Measurements from ENCODE around the gene NOL9.

NOL9 gene

GRCh38 chr1:6582370-6582769 is 28.1 kb upstream of the NOL9 start:
- H3K4me3 ChIP-seq (ENCODE audit: low read depth, low read length) = no peak overlapping the region
- no peak for TF ChIP-seq CTCF (IDR thresholded peaks at IDR 0.05; ENCODE audit: borderline replicate concordance, insufficient read depth, low read depth, low read length)

- no peak for TF ChIP-seq CTCF (IDR thresholded peaks at IDR 0.05; ENCODE audit: borderline replicate concordance, insufficient read depth, low read depth, low read length)
- no peak overlapping the region for H3K4me3 ChIP-seq (ENCODE audit: low read depth, low read length)
Measured at GRCh38 chr1:6581561-6582305, 27.4 kb upstream of the NOL9 start.

GRCh38 chr1:6580593-6581409 is 26.5 kb upstream of the NOL9 start:
- peak overlapping the region; percentile 96 for H3K4me3 ChIP-seq (ENCODE audit: low read depth, low read length)
- TF ChIP-seq CTCF (IDR thresholded peaks at IDR 0.05; ENCODE audit: borderline replicate concordance, insufficient read depth, low read depth, low read length) = 0 out of 2 replicates have a peak, but pooled peaks have one; percentile 7

GRCh38 chr1:6580119-6580592 is 25.8 kb upstream of the NOL9 start:
- TF ChIP-seq CTCF (IDR thresholded peaks at IDR 0.05; ENCODE audit: borderline replicate concordance, insufficient read depth, low read depth, low read length) = no peak
- H3K4me3 ChIP-seq (ENCODE audit: low read depth, low read length) = peak overlapping the region; percentile 96

GRCh38 chr1:6579374-6580118 is 25.2 kb upstream of the NOL9 start, which contains the start of gene ZBTB48:
TSS of gene ZBTB48 (plus strand) at chr1:6579994. CDS start at chr1:6580610, 616 bp downstream.
- TF ChIP-seq CTCF (IDR thresholded peaks at IDR 0.05; ENCODE audit: borderline replicate concordance, insufficient read depth, low read depth, low read length) = no peak

GRCh38 chr1:6578624-6579373 is 24.5 kb upstream of the NOL9 start:
- TF ChIP-seq CTCF (IDR thresholded peaks at IDR 0.05; ENCODE audit: borderline replicate concordance, insufficient read depth, low read depth, low read length) = no peak
- no peak overlapping the region for H3K4me3 ChIP-seq (ENCODE audit: low read depth, low read length)

More at GRCh38 chr1:6579374-6580118, 25.2 kb upstream of the NOL9 start, which contains the start of gene ZBTB48:
- peak within 1 kb of the TSS; percentile 96 for H3K4me3 ChIP-seq (ENCODE audit: low read depth, low read length)

All from GM12875 (cell line).